NCI-H1930 (cell line): ENCODE data around the gene MAST3.
"Not testable (repeated sequence)": the region's sequence is repeated elsewhere in the genome, so short reads cannot be mapped to it uniquely, and the experiment has no call there.

Source experiments
- DNase-seq, 2 experiments: peaks; one replicate each; lab custom pipeline; 2025; lab: John Stamatoyannopoulos, UW

The MAST3 gene

GRCh38 chr19:18086590-18087138 is 10.9 kb upstream of the MAST3 start, which contains the start of gene IL12RB1:
IL12RB1 (minus strand) TSS chr19:18086934; CDS start chr19:18086823, 111 bp downstream.
- DNase-seq: no peak

- not testable (repeated sequence) for DNase-seq
These were observed 8.5 kb upstream of the MAST3 start for GRCh38 chr19:18089096-18089541.

DNA sequence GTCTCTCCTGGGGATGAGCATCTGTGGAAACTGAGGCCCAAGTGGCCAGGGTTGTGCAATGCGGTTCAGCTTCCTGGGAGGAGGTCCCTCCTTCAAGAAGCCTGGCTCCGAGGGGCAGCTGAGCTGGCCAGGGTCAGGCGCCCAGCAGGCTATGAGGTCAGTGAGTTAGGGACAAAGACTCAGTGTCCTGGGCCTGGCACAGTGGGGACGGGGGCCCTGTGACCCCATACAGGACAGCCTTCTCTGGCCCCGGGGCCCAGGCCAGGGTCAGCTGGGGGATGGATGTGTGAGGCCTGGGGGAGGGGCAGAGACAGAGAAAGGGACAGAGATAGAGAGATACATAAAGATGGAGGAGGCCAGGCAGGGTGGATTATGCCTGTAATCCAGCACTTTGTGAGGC is 7.9 kb upstream of the MAST3 start:
- no peak for DNase-seq

GRCh38 chr19:18090545-18091216 is 6.9 kb upstream of the MAST3 start:
- DNase-seq: no peak

GRCh38 chr19:18091217-18091608 is 6.4 kb upstream of the MAST3 start:
- DNase-seq: no peak

- no peak for DNase-seq
These were observed 4.0 kb upstream of the MAST3 start for GRCh38 chr19:18093439-18094161.

- DNase-seq: no peak
These were observed 1.3 kb upstream of the MAST3 start for GRCh38 chr19:18096258-18096657.

DNA sequence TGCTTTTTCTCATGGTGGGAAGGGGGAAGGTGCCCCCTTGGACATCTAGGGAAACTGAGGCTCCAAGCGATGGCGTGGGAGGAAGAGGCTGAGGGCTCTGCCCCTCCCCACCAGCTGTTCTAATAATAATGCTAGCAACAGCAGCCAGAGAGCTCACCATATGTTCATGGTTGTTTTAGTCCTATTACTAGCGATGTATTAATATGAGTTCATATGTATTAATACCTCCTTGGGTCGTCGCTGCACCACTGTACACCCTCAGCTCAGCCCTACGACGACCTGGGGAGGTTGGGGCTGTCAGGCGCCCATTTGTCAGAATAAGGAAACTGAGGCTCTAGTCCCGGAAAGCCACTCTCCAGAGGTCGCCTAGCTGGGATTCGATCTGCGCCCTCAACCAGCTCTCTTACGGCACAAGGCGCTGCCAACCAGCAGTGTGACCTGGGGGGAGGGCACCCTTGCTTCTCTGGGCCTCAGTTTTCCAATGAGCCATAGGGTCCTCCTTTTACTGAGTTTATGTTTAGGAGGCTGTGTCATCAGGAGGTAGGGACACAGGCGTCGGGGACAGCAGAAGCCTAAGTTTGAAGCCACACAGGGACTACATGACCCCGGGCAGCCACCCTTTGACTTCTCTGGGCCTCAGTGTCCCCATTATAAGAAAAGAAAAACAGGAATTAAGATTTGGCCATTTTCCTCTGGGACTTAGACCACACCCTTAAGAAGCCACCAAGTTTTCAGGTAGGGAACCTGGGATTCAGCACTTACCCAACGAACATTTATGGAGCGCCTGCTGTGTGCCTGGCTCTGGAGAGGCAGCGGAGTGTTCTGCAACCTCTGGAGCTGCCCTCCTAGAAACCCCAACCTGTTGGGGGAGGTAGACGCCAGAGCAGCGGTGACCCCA is 664 bp downstream of the MAST3 start:
- no peak for DNase-seq

GRCh38 chr19:18098891-18099622 is 1.5 kb downstream of the MAST3 start:
- DNase-seq: no peak

- no peak for DNase-seq
These were observed 2.0 kb downstream of the MAST3 start for GRCh38 chr19:18099623-18099995.

- DNase-seq: no peak
These were observed 3.1 kb downstream of the MAST3 start for GRCh38 chr19:18100710-18101109.

DNA sequence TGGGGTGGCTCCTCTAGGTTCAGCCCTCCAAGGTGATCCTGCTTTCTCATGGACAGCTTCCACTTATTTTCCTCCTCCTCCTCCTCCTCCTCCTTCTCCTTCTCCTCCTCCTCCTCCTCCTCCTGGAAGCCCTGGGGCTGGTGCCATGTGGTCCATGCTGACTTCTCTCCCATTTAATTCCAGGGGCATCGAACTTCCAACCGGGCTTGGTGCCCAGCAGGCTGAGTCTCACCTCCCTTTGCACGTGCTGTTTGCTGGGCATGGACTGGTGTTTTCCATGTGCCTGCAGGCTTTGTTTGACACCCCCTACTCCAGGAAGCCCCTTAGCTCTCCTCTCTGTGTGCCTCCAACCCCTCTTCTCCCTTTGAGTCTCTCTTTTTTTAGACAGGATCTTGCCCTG is 3.7 kb downstream of the MAST3 start:
- DNase-seq: no peak

- DNase-seq: no peak
These were observed 5.5 kb downstream of the MAST3 start for GRCh38 chr19:18102916-18103542.

DNA sequence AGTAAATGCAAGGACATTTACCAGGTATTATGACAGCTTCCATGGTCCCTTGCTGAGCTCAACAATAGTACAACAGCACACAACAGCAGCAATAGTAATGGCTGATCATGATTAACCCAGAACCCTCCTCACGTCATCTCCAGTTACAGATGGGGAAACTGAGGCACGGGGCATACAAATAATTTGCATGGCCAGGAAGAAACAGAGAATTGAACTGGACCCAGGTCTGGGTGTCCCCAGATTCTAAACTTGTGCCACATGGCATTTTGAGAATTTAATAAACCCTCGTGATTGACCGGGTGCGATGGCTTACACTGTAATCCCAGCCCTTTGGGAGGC is 7.2 kb downstream of the MAST3 start:
- DNase-seq: no peak

DNA sequence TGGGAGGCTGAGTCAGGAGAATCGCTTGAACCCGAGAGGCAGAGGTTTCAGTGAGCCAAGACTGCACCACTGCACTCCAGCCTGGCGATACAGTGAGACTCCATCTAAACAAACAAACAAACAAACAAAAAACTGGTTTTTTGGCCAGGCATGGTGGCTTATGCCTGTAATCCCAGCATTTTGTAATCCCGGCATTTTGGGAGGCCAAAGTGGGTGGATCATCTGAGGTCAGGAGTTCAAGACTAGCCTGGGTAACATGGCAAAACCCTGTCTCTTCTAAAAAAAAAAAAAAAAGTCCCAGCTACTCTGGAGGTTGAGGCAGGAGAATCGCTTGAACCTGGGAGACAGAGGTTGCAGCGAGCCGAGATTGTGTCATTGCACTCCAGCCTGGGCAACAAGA is 7.7 kb downstream of the MAST3 start:
- DNase-seq: not testable (repeated sequence)

DNA sequence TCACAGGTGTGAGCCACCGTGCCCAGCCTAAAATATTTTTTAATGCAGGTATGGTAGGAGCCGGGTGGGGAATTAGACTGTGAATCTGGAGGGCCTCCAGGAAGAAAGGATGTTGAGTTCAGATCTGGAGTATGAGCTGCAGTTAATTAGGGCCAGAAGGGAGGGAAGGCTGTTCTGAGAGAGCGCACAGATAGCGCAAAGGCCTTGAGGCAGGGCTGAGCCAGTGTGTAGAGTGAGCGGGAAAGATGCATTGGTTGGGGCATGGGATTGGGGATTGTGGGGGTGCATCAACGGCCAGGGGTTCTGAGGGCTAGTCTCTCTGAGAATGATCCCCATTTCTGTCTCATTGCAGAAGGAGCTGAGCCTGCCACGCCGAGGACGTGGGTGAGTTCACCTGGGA is 9.7 kb downstream of the MAST3 start:
- no peak for DNase-seq

DNA sequence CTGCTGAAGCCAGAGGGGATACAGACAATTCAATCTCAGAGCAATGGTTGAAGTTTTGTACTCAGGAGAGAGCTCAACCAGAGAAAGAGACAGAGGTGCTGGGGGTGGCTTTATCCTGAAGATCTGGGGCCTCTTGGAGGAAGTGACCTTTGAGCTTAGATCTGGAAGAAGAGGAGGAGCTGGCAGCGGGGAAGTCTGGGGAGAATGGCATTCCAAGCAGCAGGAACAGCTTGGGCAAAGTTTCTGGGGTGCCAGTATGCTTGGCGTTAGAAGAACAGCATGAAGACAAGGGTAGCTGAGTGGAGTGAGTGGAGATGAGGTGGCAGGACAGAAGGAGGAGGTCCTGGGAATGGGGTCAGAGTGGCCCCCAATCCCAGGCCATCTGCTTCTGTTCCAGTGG is 11.3 kb downstream of the MAST3 start:
- DNase-seq: no peak

- no peak for DNase-seq
These were observed 11.8 kb downstream of the MAST3 start for GRCh38 chr19:18109341-18109732.

GRCh38 chr19:18109733-18110608 is 12.4 kb downstream of the MAST3 start:
- peak in 1 of 2 experiments; percentile 28 for DNase-seq

DNA sequence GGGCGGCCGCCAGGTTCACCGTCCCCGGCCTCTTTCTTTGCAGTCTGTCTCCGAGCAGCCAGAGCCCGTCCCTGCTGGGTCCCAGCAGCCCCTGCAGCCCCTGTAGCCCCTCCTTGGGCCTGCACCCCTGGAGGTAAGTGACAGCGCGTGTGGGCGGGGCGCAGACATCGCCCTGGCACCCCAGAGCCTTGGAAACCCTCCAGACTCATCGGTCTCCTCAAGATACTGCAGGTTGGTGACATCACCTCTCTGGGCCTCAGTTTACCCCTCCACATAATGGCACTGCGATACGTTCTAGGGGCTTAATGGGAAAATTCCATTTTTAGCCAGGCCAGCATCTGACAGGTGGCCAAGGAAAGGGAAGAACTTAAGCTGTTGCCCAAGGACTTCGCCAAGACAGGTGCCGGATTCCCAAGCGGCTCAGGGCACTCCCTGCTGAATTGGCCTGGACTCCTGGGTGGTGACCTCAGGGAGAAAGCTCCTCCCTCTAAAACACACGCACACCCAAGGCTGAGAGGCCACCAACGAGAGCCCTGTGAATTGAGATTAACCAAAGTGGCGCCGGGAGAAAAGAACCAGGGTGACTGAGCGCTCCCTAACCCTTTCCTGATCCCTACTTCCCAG is 13.1 kb downstream of the MAST3 start:
- no peak for DNase-seq
